ENCODE data around the gene IL1RAPL1.

GRCh38 chrX:28576117-28576516, 11.1 kb upstream of the IL1RAPL1 start:
- TF ChIP-seq, protein P1, sequence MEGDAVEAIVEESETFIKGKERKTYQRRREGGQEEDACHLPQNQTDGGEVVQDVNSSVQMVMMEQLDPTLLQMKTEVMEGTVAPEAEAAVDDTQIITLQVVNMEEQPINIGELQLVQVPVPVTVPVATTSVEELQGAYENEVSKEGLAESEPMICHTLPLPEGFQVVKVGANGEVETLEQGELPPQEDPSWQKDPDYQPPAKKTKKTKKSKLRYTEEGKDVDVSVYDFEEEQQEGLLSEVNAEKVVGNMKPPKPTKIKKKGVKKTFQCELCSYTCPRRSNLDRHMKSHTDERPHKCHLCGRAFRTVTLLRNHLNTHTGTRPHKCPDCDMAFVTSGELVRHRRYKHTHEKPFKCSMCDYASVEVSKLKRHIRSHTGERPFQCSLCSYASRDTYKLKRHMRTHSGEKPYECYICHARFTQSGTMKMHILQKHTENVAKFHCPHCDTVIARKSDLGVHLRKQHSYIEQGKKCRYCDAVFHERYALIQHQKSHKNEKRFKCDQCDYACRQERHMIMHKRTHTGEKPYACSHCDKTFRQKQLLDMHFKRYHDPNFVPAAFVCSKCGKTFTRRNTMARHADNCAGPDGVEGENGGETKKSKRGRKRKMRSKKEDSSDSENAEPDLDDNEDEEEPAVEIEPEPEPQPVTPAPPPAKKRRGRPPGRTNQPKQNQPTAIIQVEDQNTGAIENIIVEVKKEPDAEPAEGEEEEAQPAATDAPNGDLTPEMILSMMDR (conservative IDR thresholded peaks at IDR 0.05 in 1 of 2, IDR thresholded peaks at IDR 0.05 in 1 of 2; ENCODE audit: extremely low read depth in 1 of 2, insufficient read depth in 1 of 2, low read depth in 1 of 2, low read length in 2 of 2), result no peak
- TF ChIP-seq EZH2 (IDR thresholded peaks at IDR 0.05; ENCODE audit: borderline replicate concordance, low read length), result no peak

All from mammary epithelial cell (primary cell).